ENCODE data around the gene ZNF771. TPM values are rescaled to one million over a fixed set of nuclear protein-coding genes. Genes with fewer than 3 reads are reported as not detected.
"Not testable (repeated sequence)": the region's sequence is repeated elsewhere in the genome, so short reads cannot be mapped to it uniquely, and the experiment has no call there.

The ZNF771 gene
- total and polyA plus RNA-seq, 2 experiments from 2014 or later: 10.8 to 12.0 TPM

DNA sequence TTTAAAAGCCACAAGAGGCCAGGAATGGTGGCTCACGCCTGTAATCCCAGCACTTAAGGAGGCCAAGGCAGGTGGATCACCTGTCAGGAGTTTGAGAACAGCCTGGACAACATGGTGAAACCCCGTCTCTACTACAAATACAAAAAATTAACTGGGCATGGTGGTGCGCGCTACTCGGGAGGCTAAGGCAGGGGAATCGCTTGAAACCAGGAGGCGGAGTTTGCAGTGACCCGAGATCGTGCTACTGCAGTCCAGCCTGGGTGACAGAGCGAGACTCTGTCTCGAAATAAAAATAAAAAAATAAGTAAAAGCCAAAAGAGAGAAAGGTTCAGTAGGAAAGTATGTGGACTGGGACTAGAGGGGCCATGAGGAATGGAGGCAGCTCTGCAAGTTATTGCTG lies 52.0 kb downstream of the ZNF771 start (continued):
- TF ChIP-seq, protein P1, sequence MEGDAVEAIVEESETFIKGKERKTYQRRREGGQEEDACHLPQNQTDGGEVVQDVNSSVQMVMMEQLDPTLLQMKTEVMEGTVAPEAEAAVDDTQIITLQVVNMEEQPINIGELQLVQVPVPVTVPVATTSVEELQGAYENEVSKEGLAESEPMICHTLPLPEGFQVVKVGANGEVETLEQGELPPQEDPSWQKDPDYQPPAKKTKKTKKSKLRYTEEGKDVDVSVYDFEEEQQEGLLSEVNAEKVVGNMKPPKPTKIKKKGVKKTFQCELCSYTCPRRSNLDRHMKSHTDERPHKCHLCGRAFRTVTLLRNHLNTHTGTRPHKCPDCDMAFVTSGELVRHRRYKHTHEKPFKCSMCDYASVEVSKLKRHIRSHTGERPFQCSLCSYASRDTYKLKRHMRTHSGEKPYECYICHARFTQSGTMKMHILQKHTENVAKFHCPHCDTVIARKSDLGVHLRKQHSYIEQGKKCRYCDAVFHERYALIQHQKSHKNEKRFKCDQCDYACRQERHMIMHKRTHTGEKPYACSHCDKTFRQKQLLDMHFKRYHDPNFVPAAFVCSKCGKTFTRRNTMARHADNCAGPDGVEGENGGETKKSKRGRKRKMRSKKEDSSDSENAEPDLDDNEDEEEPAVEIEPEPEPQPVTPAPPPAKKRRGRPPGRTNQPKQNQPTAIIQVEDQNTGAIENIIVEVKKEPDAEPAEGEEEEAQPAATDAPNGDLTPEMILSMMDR (conservative IDR thresholded peaks at IDR 0.05; ENCODE audit: low read depth in 2 of 2): no peak
- TF ChIP-seq NANOG (IDR thresholded peaks at IDR 0.05; ENCODE audit: borderline replicate concordance): no peak
- TF ChIP-seq, protein P2, sequence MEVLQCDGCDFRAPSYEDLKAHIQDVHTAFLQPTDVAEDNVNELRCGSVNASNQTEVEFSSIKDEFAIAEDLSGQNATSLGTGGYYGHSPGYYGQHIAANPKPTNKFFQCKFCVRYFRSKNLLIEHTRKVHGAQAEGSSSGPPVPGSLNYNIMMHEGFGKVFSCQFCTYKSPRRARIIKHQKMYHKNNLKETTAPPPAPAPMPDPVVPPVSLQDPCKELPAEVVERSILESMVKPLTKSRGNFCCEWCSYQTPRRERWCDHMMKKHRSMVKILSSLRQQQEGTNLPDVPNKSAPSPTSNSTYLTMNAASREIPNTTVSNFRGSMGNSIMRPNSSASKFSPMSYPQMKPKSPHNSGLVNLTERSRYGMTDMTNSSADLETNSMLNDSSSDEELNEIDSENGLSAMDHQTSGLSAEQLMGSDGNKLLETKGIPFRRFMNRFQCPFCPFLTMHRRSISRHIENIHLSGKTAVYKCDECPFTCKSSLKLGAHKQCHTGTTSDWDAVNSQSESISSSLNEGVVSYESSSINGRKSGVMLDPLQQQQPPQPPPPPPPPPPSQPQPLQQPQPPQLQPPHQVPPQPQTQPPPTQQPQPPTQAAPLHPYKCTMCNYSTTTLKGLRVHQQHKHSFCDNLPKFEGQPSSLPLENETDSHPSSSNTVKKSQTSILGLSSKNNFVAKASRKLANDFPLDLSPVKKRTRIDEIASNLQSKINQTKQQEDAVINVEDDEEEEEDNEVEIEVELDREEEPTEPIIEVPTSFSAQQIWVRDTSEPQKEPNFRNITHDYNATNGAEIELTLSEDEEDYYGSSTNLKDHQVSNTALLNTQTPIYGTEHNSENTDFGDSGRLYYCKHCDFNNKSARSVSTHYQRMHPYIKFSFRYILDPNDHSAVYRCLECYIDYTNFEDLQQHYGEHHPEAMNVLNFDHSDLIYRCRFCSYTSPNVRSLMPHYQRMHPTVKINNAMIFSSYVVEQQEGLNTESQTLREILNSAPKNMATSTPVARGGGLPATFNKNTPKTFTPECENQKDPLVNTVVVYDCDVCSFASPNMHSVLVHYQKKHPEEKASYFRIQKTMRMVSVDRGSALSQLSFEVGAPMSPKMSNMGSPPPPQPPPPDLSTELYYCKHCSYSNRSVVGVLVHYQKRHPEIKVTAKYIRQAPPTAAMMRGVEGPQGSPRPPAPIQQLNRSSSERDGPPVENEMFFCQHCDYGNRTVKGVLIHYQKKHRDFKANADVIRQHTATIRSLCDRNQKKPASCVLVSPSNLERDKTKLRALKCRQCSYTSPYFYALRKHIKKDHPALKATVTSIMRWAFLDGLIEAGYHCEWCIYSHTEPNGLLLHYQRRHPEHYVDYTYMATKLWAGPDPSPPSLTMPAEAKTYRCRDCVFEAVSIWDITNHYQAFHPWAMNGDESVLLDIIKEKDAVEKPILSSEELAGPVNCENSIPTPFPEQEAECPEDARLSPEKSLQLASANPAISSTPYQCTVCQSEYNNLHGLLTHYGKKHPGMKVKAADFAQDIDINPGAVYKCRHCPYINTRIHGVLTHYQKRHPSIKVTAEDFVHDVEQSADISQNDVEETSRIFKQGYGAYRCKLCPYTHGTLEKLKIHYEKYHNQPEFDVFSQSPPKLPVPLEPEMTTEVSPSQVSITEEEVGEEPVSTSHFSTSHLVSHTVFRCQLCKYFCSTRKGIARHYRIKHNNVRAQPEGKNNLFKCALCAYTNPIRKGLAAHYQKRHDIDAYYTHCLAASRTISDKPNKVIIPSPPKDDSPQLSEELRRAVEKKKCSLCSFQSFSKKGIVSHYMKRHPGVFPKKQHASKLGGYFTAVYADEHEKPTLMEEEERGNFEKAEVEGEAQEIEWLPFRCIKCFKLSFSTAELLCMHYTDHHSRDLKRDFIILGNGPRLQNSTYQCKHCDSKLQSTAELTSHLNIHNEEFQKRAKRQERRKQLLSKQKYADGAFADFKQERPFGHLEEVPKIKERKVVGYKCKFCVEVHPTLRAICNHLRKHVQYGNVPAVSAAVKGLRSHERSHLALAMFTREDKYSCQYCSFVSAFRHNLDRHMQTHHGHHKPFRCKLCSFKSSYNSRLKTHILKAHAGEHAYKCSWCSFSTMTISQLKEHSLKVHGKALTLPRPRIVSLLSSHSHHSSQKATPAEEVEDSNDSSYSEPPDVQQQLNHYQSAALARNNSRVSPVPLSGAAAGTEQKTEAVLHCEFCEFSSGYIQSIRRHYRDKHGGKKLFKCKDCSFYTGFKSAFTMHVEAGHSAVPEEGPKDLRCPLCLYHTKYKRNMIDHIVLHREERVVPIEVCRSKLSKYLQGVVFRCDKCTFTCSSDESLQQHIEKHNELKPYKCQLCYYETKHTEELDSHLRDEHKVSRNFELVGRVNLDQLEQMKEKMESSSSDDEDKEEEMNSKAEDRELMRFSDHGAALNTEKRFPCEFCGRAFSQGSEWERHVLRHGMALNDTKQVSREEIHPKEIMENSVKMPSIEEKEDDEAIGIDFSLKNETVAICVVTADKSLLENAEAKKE (CRISPR knock-in tag; IDR thresholded peaks at IDR 0.05): no peak
- TF ChIP-seq CREB1 (CRISPR knock-in tag; IDR thresholded peaks at IDR 0.05; ENCODE audit: low read depth): no peak
- TF ChIP-seq POLR2AphosphoS5 (IDR thresholded peaks at IDR 0.05; ENCODE audit: low read depth): no peak
- TF ChIP-seq EZH2 (IDR thresholded peaks at IDR 0.05; ENCODE audit: low read depth, unreplicated experiment): no peak
- TF ChIP-seq ZNF114 (CRISPR knock-in tag; IDR thresholded peaks at IDR 0.05): no peak

DNA sequence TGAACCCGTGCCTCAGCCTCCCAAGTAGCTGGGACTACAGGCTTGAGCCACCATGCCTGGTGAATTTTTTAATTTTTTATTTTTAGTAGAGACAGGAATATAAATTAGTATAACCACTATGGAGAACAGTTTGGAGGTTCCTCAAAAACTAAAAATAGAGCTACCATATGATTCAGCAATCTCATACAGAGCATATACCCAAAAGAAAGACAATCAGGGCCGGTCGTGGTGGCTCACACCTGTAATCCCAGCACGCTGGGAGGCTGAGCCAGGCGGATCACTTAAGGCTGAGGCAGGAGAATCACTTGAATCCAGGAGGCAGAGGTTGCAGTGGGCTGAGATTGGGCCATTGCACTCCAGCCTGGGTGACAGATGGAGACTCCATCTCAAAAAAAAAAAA lies 54.0 kb downstream of the ZNF771 start:
- not testable (repeated sequence) for H3K4me2 ChIP-seq; H3K36me3 Mint-ChIP-seq (ENCODE audit: low read depth); H3K4me3 Mint-ChIP-seq

More for the DNA sequence above, 54.0 kb downstream of the ZNF771 start:
- H3K36me3 ChIP-seq (ENCODE audit: insufficient read depth); H3K27me3 ChIP-seq (ENCODE audit: insufficient read depth); H4K20me1 ChIP-seq (replicated peaks; ENCODE audit: insufficient read depth); H3K9me3 Mint-ChIP-seq; H2AFZ ChIP-seq; H3K9me2 ChIP-seq (ENCODE audit: insufficient read depth); H3K4me3 ChIP-seq; H3K27ac ChIP-seq (ENCODE audit: low read depth); H3K27me3 Mint-ChIP-seq (ENCODE audit: insufficient read depth, low read depth, poor library complexity); H3F3A ChIP-seq (replicated peaks; ENCODE audit: low read depth); H3K79me2 ChIP-seq (replicated peaks; ENCODE audit: insufficient read depth); H3K4me1 Mint-ChIP-seq; ATAC-seq; H3K27ac Mint-ChIP-seq; H3K4me1 ChIP-seq (ENCODE audit: insufficient read depth); DNase-seq (ENCODE audit: low spot score): not testable (repeated sequence)
